Aorta (tissue), 5 donors: Measurements from ENCODE around the gene NGB. TPM values are rescaled to one million over a fixed set of nuclear protein-coding genes. Genes with fewer than 3 reads are reported as not detected.
"Not testable (repeated sequence)": the region's sequence is repeated elsewhere in the genome, so short reads cannot be mapped to it uniquely, and the experiment has no call there.

Experiments used
- ATAC-seq: fragments of 200-7000 bp; cut with Tn5 transposase; one replicate; pipeline ENCODE4 v1.9.1; 2022; ENCODE audit warnings: moderate library complexity; ENCODE audit not compliant: low FRiP score
- DNase-seq, 2 donors: peaks; one replicate each; pipeline ENCODE4 v3.0.0-alpha.2; 2020
- H3K27ac ChIP-seq, 2 donors: one replicate each; pipeline ENCODE4 v1.5.1; 2013; ENCODE audit warnings: low read length in 2 of 2, mild to moderate bottlenecking in 2 of 2, moderate library complexity in 2 of 2, control low read depth in 1 of 2, inconsistent platforms in 1 of 2, low read depth in 1 of 2
- H3K27me3 ChIP-seq, 2 donors: one replicate each; pipeline ENCODE4 v1.6.1; 2013; ENCODE audit warnings: control low read depth in 1 of 2, low read length in 1 of 2, mild to moderate bottlenecking in 1 of 2, moderate library complexity in 1 of 2; ENCODE audit not compliant: insufficient read depth in 2 of 2, control insufficient read depth in 1 of 2
- H3K36me3 ChIP-seq, 2 donors: one replicate each; pipeline ENCODE4 v1.6.1; 2013; ENCODE audit warnings: control low read depth in 1 of 2, low read length in 1 of 2, mild to moderate bottlenecking in 1 of 2; ENCODE audit not compliant: insufficient read depth in 2 of 2, control insufficient read depth in 1 of 2
- H3K4me1 ChIP-seq, 2 donors: one replicate each; pipeline ENCODE4 v1.6.1; 2013; ENCODE audit warnings: low read length in 2 of 2, control low read depth in 1 of 2, mild to moderate bottlenecking in 1 of 2, moderate library complexity in 1 of 2; ENCODE audit not compliant: insufficient read depth in 2 of 2, control insufficient read depth in 1 of 2
- H3K4me3 ChIP-seq, 2 donors: one replicate each; pipeline ENCODE4 v1.5.1; 2013; ENCODE audit warnings: low read length in 2 of 2, control low read depth in 1 of 2, mild to moderate bottlenecking in 1 of 2
- H3K9me3 ChIP-seq: one replicate; pipeline ENCODE4 v1.6.1; 2013; ENCODE audit warnings: mild to moderate bottlenecking, low read length; ENCODE audit not compliant: control insufficient read depth
- WGBS, 2 donors: extraction: QIAGEN DNeasy Blood & Tissue Kit; methylation state at CpG; one replicate each; pipeline ENCODE4 v1.1.7; 2013; 5-methylcytosine and 5-hydroxymethylcytosine counted together
- intact Hi-C, 2 donors: fragments of 100-400 bp; cut with DNase I; formaldehyde crosslinking; loops; one replicate each; pipeline versions ENCODE4 v1.14.2 to v1.15.0; 2022
- polyA plus RNA-seq, 2 donors: library from polyadenylated mRNA; stranded (reverse); fragments of 200-250 nt; gene quantifications; one replicate each; pipeline ENCODE4 v1.2.3, GENCODE V29; 2013
- total RNA-seq, 2 donors: library from RNA; stranded (reverse); fragmentation: NEBNext Ultra II Directional; extraction: Animal tissue kit (Norgen Biotek cat#: 25700); gene quantifications; one replicate each; pipeline ENCODE4 v1.2.1, GENCODE V29; 2021
- donor health status: healthy with polysubstance abuse.
- donor health status: Bipolar disorder and iron deficiency.
- donor health status: DM: no; HTN: no; CAD: no.
- donor health status: DM: no; HTN: no; CAD: no.
- donor health status: DM: yes; HTN: yes; CAD: no.

Gene NGB
- total and polyA plus RNA-seq, 4 donors, result not detected

GRCh38 chr14:77281852-77282410 is 10.9 kb upstream of the NGB start:
- 87 to 91% methylated on average over 6 of the region's 6 CpGs for WGBS, 2 donors
- H3K4me3 ChIP-seq, result no peak overlapping the region
- no peaks in the 10 kb centered on the region for H3K4me1 ChIP-seq
- intact Hi-C loops, result no loop called here
- no peaks in the 10 kb centered on the region for H3K27me3 ChIP-seq
- H3K9me3 ChIP-seq, result no peaks in the 10 kb centered on the region
- no peak overlapping the region for H3K27ac ChIP-seq
- ATAC-seq, result no peak
- peaks cover 6 to 12% of the 10 kb centered on the region in 2 donors for H3K36me3 ChIP-seq
- no peak for DNase-seq

DNA sequence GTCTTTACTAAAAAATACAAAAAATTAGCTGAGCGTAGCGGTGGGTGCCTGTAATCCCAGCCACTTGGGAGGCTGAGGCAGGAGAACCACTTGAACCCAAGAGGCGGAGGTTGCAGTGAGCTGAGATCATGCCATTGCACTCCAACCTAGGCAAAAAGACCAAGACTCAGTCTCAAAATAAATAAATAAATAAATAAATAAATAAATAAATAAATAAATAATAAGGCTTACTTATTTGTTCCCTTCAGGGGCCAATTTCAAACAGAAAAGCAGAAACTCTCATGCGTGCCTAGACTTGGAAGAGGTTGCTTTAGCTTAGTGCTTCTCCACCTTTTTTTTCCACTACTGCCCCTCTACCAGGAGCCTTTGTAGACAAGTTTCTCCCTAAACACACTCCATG is 9.9 kb upstream of the NGB start:
- H3K27ac ChIP-seq, H3K9me3 ChIP-seq, H3K27me3 ChIP-seq, H3K4me1 ChIP-seq, H3K4me3 ChIP-seq, DNase-seq, ATAC-seq, intact Hi-C loops: not testable (repeated sequence)
- H3K36me3 ChIP-seq, result peaks cover 6 to 11% of the 10 kb centered on the region in 2 donors
- 97 to 99% methylated on average over 4 of the region's 4 CpGs for WGBS, 2 donors

- Histone ChIP-seq H3K27ac (no peak overlapping the region), H3K4me3 (no peak overlapping the region), H3K4me1 (no peaks in the 10 kb centered on the region), H3K27me3 (no peaks in the 10 kb centered on the region), H3K9me3 (no peaks in the 10 kb centered on the region), H3K36me3 (peaks cover 4 to 5% of the 10 kb centered on the region in 2 donors)
- 96% methylated on average over 13 of the region's 13 CpGs for WGBS, 2 donors
- no peak for ATAC-seq
- intact Hi-C loops, result no loop called here
- DNase-seq, result no peak
Measured at GRCh38 chr14:77279719-77280118, 8.7 kb upstream of the NGB start.

GRCh38 chr14:77278461-77279230 is 7.6 kb upstream of the NGB start:
- Histone ChIP-seq H3K27ac (no peak overlapping the region), H3K9me3 (peaks cover 2% of the 10 kb centered on the region), H3K4me3 (no peak overlapping the region), H3K4me1 (no peaks in the 10 kb centered on the region), H3K36me3 (peaks cover 0 to under 1% of the 10 kb centered on the region in 2 donors), H3K27me3 (no peaks in the 10 kb centered on the region)
- ATAC-seq (no peak), DNase-seq (peak in 1 of 2 donors; percentile 36)
- 94% methylated on average over 14 of the region's 14 CpGs for WGBS, 2 donors
- intact Hi-C loops, result no loop called here

DNA sequence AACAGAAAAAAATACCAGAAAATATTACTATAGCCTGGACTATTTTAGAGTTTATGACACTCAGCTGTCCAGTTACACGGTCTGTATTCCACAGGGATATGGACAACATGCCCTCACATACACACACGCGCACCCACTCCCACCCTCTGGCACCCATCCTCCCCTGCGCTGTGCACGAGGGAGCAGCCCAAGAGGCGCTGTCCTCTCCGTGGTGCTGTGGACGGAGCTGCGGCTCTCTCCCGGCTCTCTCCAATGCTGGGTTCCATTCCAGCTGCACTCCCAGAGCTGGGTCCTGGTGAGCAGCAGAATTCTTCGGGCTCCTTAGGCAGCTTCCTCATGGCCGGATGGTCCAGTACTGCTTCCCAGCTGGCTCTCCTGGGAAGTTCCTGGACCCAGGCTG is 6.0 kb upstream of the NGB start:
- 90 to 92% methylated on average over 12 of the region's 12 CpGs for WGBS, 2 donors
- Histone ChIP-seq H3K4me1 (no peaks in the 10 kb centered on the region), H3K4me3 (no peak overlapping the region), H3K36me3 (no peaks in the 10 kb centered on the region), H3K9me3 (peaks cover 2% of the 10 kb centered on the region), H3K27me3 (no peaks in the 10 kb centered on the region), H3K27ac (no peak overlapping the region)
- intact Hi-C loops, result no loop called here
- DNase-seq (peak in 1 of 2 donors; percentile 42), ATAC-seq (no peak)

- 80 to 82% methylated on average over 15 of the region's 15 CpGs for WGBS, 2 donors
- H3K4me3 ChIP-seq, result no peak overlapping the region
- intact Hi-C loops, result no loop called here
Measured at GRCh38 chr14:77276295-77276935, 5.4 kb upstream of the NGB start.

DNA sequence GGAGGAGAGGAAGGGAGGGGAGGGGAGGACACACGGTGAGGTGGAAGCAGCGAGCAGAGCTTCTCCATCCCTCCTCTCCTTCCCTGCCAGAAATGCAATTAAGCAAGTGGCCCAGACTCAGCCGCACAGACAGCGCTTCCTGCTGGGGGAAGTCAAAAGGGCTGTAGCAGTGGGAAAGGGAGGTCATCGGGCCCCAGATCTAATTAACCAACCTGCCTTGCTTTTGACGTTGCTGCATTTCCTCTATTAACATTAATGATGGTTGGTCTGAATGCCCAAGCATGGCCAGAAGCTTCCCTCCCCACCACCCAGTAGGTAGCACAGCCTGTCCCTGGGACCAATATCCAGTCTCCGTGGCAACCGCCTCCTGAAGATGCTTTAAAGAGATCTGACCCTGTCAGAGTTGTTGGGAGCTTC is 4.6 kb upstream of the NGB start:
- intact Hi-C loops, result no loop called here
- 58 to 62% methylated on average over 8 of the region's 8 CpGs for WGBS, 2 donors
- no peaks in the 10 kb centered on the region for H3K4me1 ChIP-seq
- no peaks in the 10 kb centered on the region for H3K27me3 ChIP-seq
- no peak overlapping the region for H3K27ac ChIP-seq
- H3K9me3 ChIP-seq, result peaks cover 2% of the 10 kb centered on the region
- no peak overlapping the region for H3K4me3 ChIP-seq
- DNase-seq, result peak in 1 of 2 donors; percentile 41
- no peak for ATAC-seq
- no peaks in the 10 kb centered on the region for H3K36me3 ChIP-seq

More at GRCh38 chr14:77276295-77276935, 5.4 kb upstream of the NGB start:
- H3K27ac ChIP-seq, result no peak overlapping the region
- H3K27me3 ChIP-seq, result no peaks in the 10 kb centered on the region
- H3K9me3 ChIP-seq, result peaks cover 2% of the 10 kb centered on the region
- ATAC-seq (no peak), DNase-seq (peak in 1 of 2 donors; percentile 31)
- H3K4me1 ChIP-seq, result no peaks in the 10 kb centered on the region
- H3K36me3 ChIP-seq, result no peaks in the 10 kb centered on the region

GRCh38 chr14:77275041-77275580 is 4.1 kb upstream of the NGB start:
- DNase-seq (peak in 1 of 2 donors; percentile 23), ATAC-seq (no peak)
- 73% methylated on average over 5 of the region's 5 CpGs for WGBS, 2 donors
- intact Hi-C loops, result no loop called here
- no peaks in the 10 kb centered on the region for H3K27me3 ChIP-seq
- no peak overlapping the region for H3K4me3 ChIP-seq
- no peaks in the 10 kb centered on the region for H3K4me1 ChIP-seq
- H3K9me3 ChIP-seq, result peaks cover 2% of the 10 kb centered on the region
- no peak overlapping the region for H3K27ac ChIP-seq
- H3K36me3 ChIP-seq, result no peaks in the 10 kb centered on the region
